Right atrium auricular region (tissue), 2 donors: ENCODE data around the gene PTGIS. TPM values are rescaled to one million over a fixed set of nuclear protein-coding genes. Genes with fewer than 3 reads are reported as not detected.

Source experiments
- DNase-seq: peaks from one replicate; pipeline ENCODE4 v3.0.0-alpha.2; 2019; ENCODE audit warnings: low spot score
- H3K27ac ChIP-seq, 2 donors: fragments of 200-600 bp; sonication (generic); 1 replicate in 1 of 2; 2 replicates in 1 of 2; pipeline ENCODE4 v1.5.1; 2016 to 2019
- H3K27me3 ChIP-seq, 2 donors: fragments of 200-600 bp; sonication (generic); one replicate each; pipeline versions ENCODE4 v1.5.1 to v1.6.0; 2017 to 2019
- H3K36me3 ChIP-seq: fragments of 200-600 bp; sonication (generic); one replicate; pipeline ENCODE4 v1.5.1; 2016
- H3K4me1 ChIP-seq, 2 donors: fragments of 200-600 bp; sonication (generic); one replicate each; pipeline versions ENCODE4 v1.5.1 to v1.6.0; 2017 to 2019
- H3K4me3 ChIP-seq, 2 donors: fragments of 200-600 bp; sonication (generic); 1 replicate in 1 of 2; 2 replicates in 1 of 2; pipeline ENCODE4 v1.5.1; 2017 to 2019; ENCODE audit warnings: mild to moderate bottlenecking in 1 of 2, moderate library complexity in 1 of 2
- H3K9me3 ChIP-seq, 2 donors: fragments of 200-600 bp; sonication (generic); one replicate each; pipeline ENCODE4 v1.5.1; 2019
- CTCF ChIP-seq, 2 donors: fragments of 200-600 bp; sonication (generic); IDR thresholded peaks; one replicate each; pipeline ENCODE4 v1.5.1; 2019; ENCODE audit warnings: antibody characterized with exemption in 2 of 2
- total RNA-seq, 2 donors: library from RNA; depleted of rRNA; stranded (reverse); fragments of >200 nt; gene quantifications; one replicate each; pipeline ENCODE4 v1.1.0, GENCODE V29; 2016

Gene PTGIS
- total RNA-seq, 2 donors from 2014 or later = 59.8 to 169 TPM

GRCh38 chr20:49575551-49576060, 7.7 kb upstream of the PTGIS start:
- TF ChIP-seq CTCF (IDR thresholded peaks at IDR 0.05) = no peak
- H3K4me3 ChIP-seq = no peak overlapping the region
- H3K36me3 ChIP-seq = no peaks in the 10 kb centered on the region
- peak; percentile 65 for DNase-seq
- no peaks in the 10 kb centered on the region for H3K27me3 ChIP-seq
- peak overlapping the region; percentile 55 to 88 for H3K27ac ChIP-seq
- H3K4me1 ChIP-seq = peaks cover 0 to 21% of the 10 kb centered on the region in 2 donors
- H3K9me3 ChIP-seq = peaks cover 0 to 6% of the 10 kb centered on the region in 2 donors

- TF ChIP-seq CTCF (IDR thresholded peaks at IDR 0.05) = no peak
- H3K9me3 ChIP-seq = peaks cover 0 to 6% of the 10 kb centered on the region in 2 donors
- H3K4me1 ChIP-seq = peaks cover 0 to 19% of the 10 kb centered on the region in 2 donors
- H3K4me3 ChIP-seq = no peak overlapping the region
- peak; percentile 86 for DNase-seq
- peak overlapping the region; percentile 26 to 88 for H3K27ac ChIP-seq
- H3K36me3 ChIP-seq = no peaks in the 10 kb centered on the region
- no peaks in the 10 kb centered on the region for H3K27me3 ChIP-seq
Observed at GRCh38 chr20:49573900-49574416, 6.0 kb upstream of the PTGIS start.

- H3K36me3 ChIP-seq = no peaks in the 10 kb centered on the region
- H3K27ac ChIP-seq = peak overlapping the region; percentile 26 to 88
- no peak for TF ChIP-seq CTCF (IDR thresholded peaks at IDR 0.05)
- DNase-seq = peak; percentile 57
- H3K27me3 ChIP-seq = no peaks in the 10 kb centered on the region
- peaks cover 0 to 6% of the 10 kb centered on the region in 2 donors for H3K9me3 ChIP-seq
- peaks cover 0 to 30% of the 10 kb centered on the region in 2 donors for H3K4me1 ChIP-seq
- no peak overlapping the region for H3K4me3 ChIP-seq
Observed at GRCh38 chr20:49572857-49573256, 4.9 kb upstream of the PTGIS start.

GRCh38 chr20:49571553-49571835, 3.6 kb upstream of the PTGIS start:
- Histone ChIP-seq H3K4me1 (peaks cover 0 to 35% of the 10 kb centered on the region in 2 donors), H3K4me3 (no peak overlapping the region), H3K27ac (peak overlapping the region in 1 of 2 donors; percentile 88), H3K9me3 (peaks cover 0 to 5% of the 10 kb centered on the region in 2 donors), H3K27me3 (no peaks in the 10 kb centered on the region), H3K36me3 (no peaks in the 10 kb centered on the region)
- TF ChIP-seq CTCF (IDR thresholded peaks at IDR 0.05) = no peak
- DNase-seq = peak; percentile 51

- H3K4me1 ChIP-seq = peaks cover 0 to 34% of the 10 kb centered on the region in 2 donors
- H3K27ac ChIP-seq = peak overlapping the region; percentile 26 to 88
- no peak for TF ChIP-seq CTCF (IDR thresholded peaks at IDR 0.05)
- no peaks in the 10 kb centered on the region for H3K36me3 ChIP-seq
- no peaks in the 10 kb centered on the region for H3K9me3 ChIP-seq
- no peak overlapping the region for H3K4me3 ChIP-seq
- DNase-seq = peak; percentile 57
- no peaks in the 10 kb centered on the region for H3K27me3 ChIP-seq
Observed at GRCh38 chr20:49570828-49571552, 3.1 kb upstream of the PTGIS start.
